Upper lobe of left lung (tissue), 6 donors: ENCODE measurements around the gene IL1RAPL1. TPM values are rescaled to one million over a fixed set of nuclear protein-coding genes. Genes with fewer than 3 reads are reported as not detected.
A peak's percentile ranks its signal among the peaks of the same experiment; 100 is the strongest.

ENCODE experiments used
- ATAC-seq, 2 donors: fragments of 200-7000 bp; cut with Tn5 transposase; one replicate each; pipeline ENCODE4 v1.9.1; 2022; ENCODE audit warnings: mild to moderate bottlenecking in 2 of 2, moderate library complexity in 2 of 2; ENCODE audit not compliant: low FRiP score in 2 of 2
- DNase-seq, 2 donors: peaks; one replicate each; pipeline ENCODE4 v3.0.0-alpha.2; 2019 to 2020
- H3K27ac ChIP-seq, 4 donors: fragments of 200-600 bp; sonication (generic); one replicate each; pipeline ENCODE4 v1.5.1; 2016 to 2019
- H3K27me3 ChIP-seq, 4 donors: fragments of 200-600 bp; sonication (generic); one replicate each; pipeline ENCODE4 v1.5.1; 2017 to 2019
- H3K36me3 ChIP-seq, 4 donors: fragments of 200-600 bp; sonication (generic); one replicate each; pipeline ENCODE4 v1.5.1; 2016 to 2019
- H3K4me1 ChIP-seq, 4 donors: fragments of 200-600 bp; sonication (generic); one replicate each; pipeline ENCODE4 v1.5.1; 2018 to 2019
- H3K4me3 ChIP-seq, 4 donors: fragments of 200-600 bp; sonication (generic); one replicate each; pipeline ENCODE4 v1.5.1; 2017 to 2019; ENCODE audit warnings: mild to moderate bottlenecking in 2 of 4, moderate library complexity in 1 of 4
- H3K9me3 ChIP-seq, 4 donors: fragments of 200-600 bp; sonication (generic); one replicate each; pipeline ENCODE4 v1.5.1; 2018 to 2019
- EP300 ChIP-seq, 4 donors: sonication (generic); formaldehyde crosslinking; IDR thresholded peaks; one replicate each; pipeline ENCODE4 v1.5.1; 2017; ENCODE audit warnings: antibody characterized with exemption in 4 of 4, control low read depth in 2 of 4
- POLR2A ChIP-seq, 4 donors: fragments of 450-650 bp; IDR thresholded peaks; one replicate each; pipeline ENCODE4 v1.5.1; 2016 to 2017; ENCODE audit warnings: antibody characterized with exemption in 4 of 4, mild to moderate bottlenecking in 2 of 4
- POLR2AphosphoS5 ChIP-seq, 2 donors: sonication (generic); formaldehyde crosslinking; IDR thresholded peaks; one replicate each; pipeline ENCODE4 v1.5.1; 2017; ENCODE audit warnings: antibody characterized with exemption in 2 of 2
- WGBS, 2 donors: methylation state at CpG; one replicate each; pipeline ENCODE4 v1.1.5; 2017 to 2018; 5-methylcytosine and 5-hydroxymethylcytosine counted together
- total RNA-seq, 6 donors: library from RNA; depleted of rRNA in 4 of 6; stranded (reverse); fragments of >200 nt in 4 of 6; gene quantifications; one replicate each; pipeline versions ENCODE4 v1.1.0 to v1.2.1, GENCODE V29; 2016 to 2021
- TF ChIP-seq, protein P1 (sequence below), 6 experiments: fragments of 450-650 bp in 4 of 6; fragments of 200-600 bp in 2 of 6; sonication (generic) in 2 of 6; IDR thresholded peaks; one replicate each; pipeline ENCODE4 v1.5.1; 2016 to 2019; ENCODE audit warnings: antibody characterized with exemption in 6 of 6
- donor health status: DM: no; HTN: no; CAD: no; lungs with moderate emphysema.
- donor health status: DM: no; HTN: yes; CAD: no; lungs with severe emphysema.

Gene IL1RAPL1
- total RNA-seq, 6 donors from 2014 or later: 0.09 to 0.46 (median 0.33) TPM; not detected in 3

DNA sequence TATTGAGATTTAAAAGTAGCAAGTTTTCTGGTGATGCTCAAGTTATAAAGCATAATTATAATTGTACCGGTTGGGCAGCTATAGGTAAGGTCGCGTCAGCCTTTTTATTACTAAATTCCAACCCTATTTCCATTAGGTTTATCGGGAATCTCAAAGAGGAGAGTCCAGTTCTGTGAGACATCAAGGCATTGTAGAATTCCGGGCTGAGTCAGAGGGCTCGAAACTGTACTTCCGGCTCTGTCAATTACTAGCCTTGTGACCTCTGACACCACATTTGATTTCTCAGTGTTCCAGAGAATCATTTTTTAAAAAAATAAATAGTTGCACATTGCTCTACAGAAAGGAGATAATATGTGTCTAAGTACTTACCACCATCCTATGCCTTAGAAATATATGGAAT lies 4.3 kb downstream of the IL1RAPL1 start:
- Histone ChIP-seq H3K27ac (no peak overlapping the region), H3K36me3 (no peaks in the 10 kb centered on the region), H3K27me3 (no peaks in the 10 kb centered on the region), H3K9me3 (no peaks in the 10 kb centered on the region), H3K4me1 (no peaks in the 10 kb centered on the region), H3K4me3 (no peak overlapping the region)
- ATAC-seq (no peak), DNase-seq (no peak)
- 74 to 77% methylated on average over 7 of the region's 7 CpGs for WGBS, 2 donors
- TF ChIP-seq EP300 (IDR thresholded peaks at IDR 0.05) (no peak), POLR2A (IDR thresholded peaks at IDR 0.05) (no peak), POLR2AphosphoS5 (IDR thresholded peaks at IDR 0.05) (no peak)
- TF ChIP-seq, protein P1, sequence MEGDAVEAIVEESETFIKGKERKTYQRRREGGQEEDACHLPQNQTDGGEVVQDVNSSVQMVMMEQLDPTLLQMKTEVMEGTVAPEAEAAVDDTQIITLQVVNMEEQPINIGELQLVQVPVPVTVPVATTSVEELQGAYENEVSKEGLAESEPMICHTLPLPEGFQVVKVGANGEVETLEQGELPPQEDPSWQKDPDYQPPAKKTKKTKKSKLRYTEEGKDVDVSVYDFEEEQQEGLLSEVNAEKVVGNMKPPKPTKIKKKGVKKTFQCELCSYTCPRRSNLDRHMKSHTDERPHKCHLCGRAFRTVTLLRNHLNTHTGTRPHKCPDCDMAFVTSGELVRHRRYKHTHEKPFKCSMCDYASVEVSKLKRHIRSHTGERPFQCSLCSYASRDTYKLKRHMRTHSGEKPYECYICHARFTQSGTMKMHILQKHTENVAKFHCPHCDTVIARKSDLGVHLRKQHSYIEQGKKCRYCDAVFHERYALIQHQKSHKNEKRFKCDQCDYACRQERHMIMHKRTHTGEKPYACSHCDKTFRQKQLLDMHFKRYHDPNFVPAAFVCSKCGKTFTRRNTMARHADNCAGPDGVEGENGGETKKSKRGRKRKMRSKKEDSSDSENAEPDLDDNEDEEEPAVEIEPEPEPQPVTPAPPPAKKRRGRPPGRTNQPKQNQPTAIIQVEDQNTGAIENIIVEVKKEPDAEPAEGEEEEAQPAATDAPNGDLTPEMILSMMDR (IDR thresholded peaks at IDR 0.05): no peak

DNA sequence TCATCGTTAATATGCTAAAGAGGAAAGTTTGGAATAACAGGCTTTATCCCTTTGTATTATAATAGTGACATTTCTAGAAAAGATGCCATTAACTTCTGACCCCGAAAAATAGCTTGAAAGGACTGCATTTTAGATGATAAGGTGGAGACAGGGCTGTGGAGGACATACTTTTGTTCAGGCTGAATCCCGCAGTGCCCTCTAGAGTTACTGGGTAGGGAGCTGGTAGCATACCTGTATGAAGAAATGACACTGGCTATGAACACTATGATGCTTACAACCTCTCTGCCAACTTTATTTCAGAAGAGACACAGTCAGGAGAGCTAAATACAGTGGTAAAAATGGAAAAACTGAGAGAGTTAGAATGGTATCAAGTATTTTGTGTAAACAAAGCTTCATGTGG lies 8.1 kb downstream of the IL1RAPL1 start:
- TF ChIP-seq POLR2A (IDR thresholded peaks at IDR 0.05) (no peak), POLR2AphosphoS5 (IDR thresholded peaks at IDR 0.05) (no peak), EP300 (IDR thresholded peaks at IDR 0.05) (no peak)
- TF ChIP-seq, protein P1 (IDR thresholded peaks at IDR 0.05): no peak
- no peaks in the 10 kb centered on the region for H3K36me3 ChIP-seq
- WGBS, 2 donors: 69 to 77% methylated on average over 3 of the region's 3 CpGs
- no peaks in the 10 kb centered on the region for H3K4me1 ChIP-seq
- H3K9me3 ChIP-seq: no peaks in the 10 kb centered on the region
- no peak overlapping the region for H3K4me3 ChIP-seq
- no peak for ATAC-seq
- H3K27me3 ChIP-seq: no peaks in the 10 kb centered on the region
- DNase-seq: no peak
- no peak overlapping the region for H3K27ac ChIP-seq

DNA sequence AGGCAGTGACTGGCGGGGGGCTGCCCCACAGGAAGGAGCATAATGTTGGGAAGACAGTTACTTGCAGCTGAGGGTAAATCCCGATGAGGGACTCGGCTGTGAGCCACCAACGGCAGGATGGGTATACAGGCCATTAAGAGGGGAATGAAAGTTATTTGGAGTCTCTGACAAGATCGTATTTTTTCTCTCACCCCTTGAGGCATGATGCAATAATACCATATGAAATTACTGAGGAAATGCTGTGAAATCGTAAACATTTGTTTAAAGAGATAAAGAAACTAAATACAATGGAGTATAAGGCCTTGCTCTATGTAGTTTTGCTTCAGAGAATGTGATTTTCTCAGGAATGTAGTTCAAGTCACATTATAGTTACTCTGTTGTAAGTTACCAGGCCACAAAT lies 12.7 kb downstream of the IL1RAPL1 start:
- TF ChIP-seq EP300 (IDR thresholded peaks at IDR 0.05): no peak
- TF ChIP-seq, protein P1 (IDR thresholded peaks at IDR 0.05): no peak
- TF ChIP-seq POLR2AphosphoS5 (IDR thresholded peaks at IDR 0.05): no peak
- no peak for TF ChIP-seq POLR2A (IDR thresholded peaks at IDR 0.05)
- WGBS, 2 donors: 81 to 82% methylated on average over 6 of the region's 6 CpGs
- Histone ChIP-seq H3K9me3 (no peaks in the 10 kb centered on the region), H3K4me1 (no peaks in the 10 kb centered on the region), H3K36me3 (no peaks in the 10 kb centered on the region), H3K27ac (no peak overlapping the region), H3K27me3 (no peaks in the 10 kb centered on the region), H3K4me3 (no peak overlapping the region)
- DNase-seq (no peak), ATAC-seq (no peak)

DNA sequence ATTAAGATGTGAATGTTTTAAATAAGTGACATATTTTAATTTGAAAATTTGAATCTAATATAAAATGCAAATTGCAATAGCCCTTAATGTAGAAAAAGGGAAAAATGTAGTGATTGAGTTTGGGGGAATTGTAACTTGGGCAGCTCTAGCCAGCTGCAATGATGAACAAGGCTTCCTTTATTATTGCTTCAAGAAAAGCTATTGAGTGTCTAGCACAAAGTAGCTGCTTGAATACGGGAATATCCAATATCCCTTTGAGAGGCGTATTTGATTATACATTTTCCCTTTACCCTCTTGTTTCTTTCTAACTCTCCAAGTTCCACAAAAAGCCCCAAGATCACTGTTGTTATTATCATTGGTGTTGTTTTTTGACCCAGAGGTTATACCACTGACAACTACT lies 21.8 kb downstream of the IL1RAPL1 start:
- DNase-seq (no peak), ATAC-seq (no peak)
- 82 to 96% methylated on average over 2 of the region's 2 CpGs for WGBS, 2 donors
- Histone ChIP-seq H3K36me3 (no peaks in the 10 kb centered on the region), H3K27me3 (no peaks in the 10 kb centered on the region), H3K4me3 (no peak overlapping the region), H3K9me3 (no peaks in the 10 kb centered on the region), H3K27ac (no peak overlapping the region), H3K4me1 (no peaks in the 10 kb centered on the region)
- TF ChIP-seq EP300 (IDR thresholded peaks at IDR 0.05): no peak
- TF ChIP-seq, protein P1 (IDR thresholded peaks at IDR 0.05): no peak
- no peak for TF ChIP-seq POLR2A (IDR thresholded peaks at IDR 0.05)
- TF ChIP-seq POLR2AphosphoS5 (IDR thresholded peaks at IDR 0.05): no peak

DNA sequence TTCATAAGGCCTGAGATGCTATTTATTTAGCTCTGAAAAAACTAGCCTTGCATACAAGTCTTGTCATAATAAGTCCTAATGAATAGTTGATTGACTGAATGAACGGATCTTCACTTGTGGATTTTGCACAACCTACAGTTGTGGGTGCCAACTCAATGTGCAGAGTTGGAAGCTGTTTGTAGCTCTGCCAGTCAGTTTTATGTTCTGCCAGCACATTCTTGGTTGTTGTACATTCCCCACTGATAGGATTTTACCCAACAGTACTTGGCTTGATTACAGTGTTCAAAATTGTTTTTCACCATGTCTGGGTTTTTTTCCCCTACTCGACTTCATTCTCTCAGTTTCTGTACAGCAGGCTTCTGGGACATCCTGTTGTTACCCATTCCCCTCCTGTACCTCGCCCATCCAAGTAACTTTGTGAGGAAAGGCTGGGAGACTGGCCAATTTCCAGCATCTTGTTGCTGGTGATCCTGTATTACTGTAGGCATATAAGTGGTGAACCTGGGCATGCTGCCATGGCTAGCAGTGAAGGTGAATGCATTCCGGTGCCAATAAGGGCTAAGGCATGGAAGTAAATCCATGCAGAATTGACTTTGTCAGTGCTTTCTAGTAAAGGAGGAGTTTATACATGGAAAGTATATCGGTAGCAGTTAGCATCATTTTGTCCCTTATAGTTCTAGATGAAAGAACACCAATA lies 22.8 kb downstream of the IL1RAPL1 start:
- Histone ChIP-seq H3K4me3 (no peak overlapping the region), H3K27me3 (no peaks in the 10 kb centered on the region), H3K4me1 (no peaks in the 10 kb centered on the region), H3K27ac (no peak overlapping the region), H3K9me3 (no peaks in the 10 kb centered on the region), H3K36me3 (no peaks in the 10 kb centered on the region)
- ATAC-seq (no peak), DNase-seq (peak in 1 of 2 donors; percentile 29)
- TF ChIP-seq POLR2A (IDR thresholded peaks at IDR 0.05) (no peak), POLR2AphosphoS5 (IDR thresholded peaks at IDR 0.05) (no peak), EP300 (IDR thresholded peaks at IDR 0.05) (no peak)
- WGBS, 2 donors: 57 to 60% methylated on average over 4 to 5 of the region's 5 CpGs
